B cell (primary cell): Measurements from ENCODE around the gene SPAG5. TPM values are rescaled to one million over a fixed set of nuclear protein-coding genes. Genes with fewer than 3 reads are reported as not detected.

ENCODE experiments used
- ATAC-seq: fragments of 200-7000 bp; cut with Tn5 transposase; one replicate; pipeline ENCODE4 v1.10.0; 2021; ENCODE audit warnings: low read depth, mild to moderate bottlenecking, moderate number of reproducible peaks, moderate library complexity
- CTCF ChIA-PET: fragments of 350-600 bp; sonication (Branson Sonifier 250); formaldehyde crosslinking; loops from one replicate; lab custom pipeline; 2021; ENCODE audit warnings: antibody characterized with exemption, inconsistent platforms; lab: Charles Lee
- POLR2A ChIA-PET: fragments of 350-600 bp; sonication (Branson Sonifier 250); formaldehyde crosslinking; loops from one replicate; lab custom pipeline; 2021; ENCODE audit warnings: antibody characterized with exemption; lab: Charles Lee
- DNase-seq: peaks from one replicate; pipeline ENCODE4 v3.0.0; 2013
- H2AFZ ChIP-seq: 2 replicates; pipeline ENCODE4 v1.6.1; 2012; ENCODE audit warnings: mild to moderate bottlenecking, low read depth, low read length; ENCODE audit not compliant: insufficient read depth, poor library complexity, severe bottlenecking
- H3K27ac ChIP-seq, 2 donors: 1 replicate in 1 of 2; 2 replicates in 1 of 2; pipeline ENCODE4 v1.5.1; 2012 to 2013; ENCODE audit warnings: low read length in 2 of 2, mild to moderate bottlenecking in 2 of 2, moderate library complexity in 1 of 2
- H3K27me3 ChIP-seq, 4 experiments: fragments of 200-600 bp in 1 of 4; sonication (generic) in 1 of 4; replicated peaks in 1 of 4; 1 replicate in 2 of 4; 2 replicates in 2 of 4; pipeline versions ENCODE4 v1.6.1 to v1.7.0; 2013 to 2016; ENCODE audit warnings: low read length in 3 of 4, mild to moderate bottlenecking in 2 of 4, mixed read lengths in 1 of 4, moderate library complexity in 1 of 4; ENCODE audit not compliant: insufficient read depth in 4 of 4, control insufficient read depth in 3 of 4; ENCODE audit errors: control extremely low read depth in 1 of 4
- H3K36me3 ChIP-seq, 2 experiments: replicated peaks in 1 of 2; 1 replicate in 1 of 2; 2 replicates in 1 of 2; pipeline versions ENCODE4 v1.6.1 to v1.7.1; 2013; ENCODE audit warnings: low read length in 1 of 2; ENCODE audit not compliant: insufficient read depth in 2 of 2, control insufficient read depth in 1 of 2; ENCODE audit errors: control extremely low read depth in 1 of 2, extremely low read depth in 1 of 2
- H3K4me1 ChIP-seq, 2 donors: fragments of 200-600 bp in 1 of 2; sonication (generic) in 1 of 2; 1 replicate in 1 of 2; 2 replicates in 1 of 2; pipeline versions ENCODE4 v1.5.1 to v1.6.1; 2013 to 2017; ENCODE audit warnings: low read length in 2 of 2; ENCODE audit not compliant: control insufficient read depth in 2 of 2, insufficient read depth in 2 of 2
- H3K4me2 ChIP-seq: replicated peaks from 2 replicates; pipeline ENCODE3; 2012; ENCODE audit warnings: mild to moderate bottlenecking, low read depth, low read length; ENCODE audit not compliant: poor library complexity, severe bottlenecking
- H3K4me3 ChIP-seq, 5 experiments: fragments of 200-600 bp in 1 of 5; sonication (generic) in 1 of 5; 1 replicate in 3 of 5; 2 replicates in 2 of 5; pipeline versions ENCODE4 v1.5.1 to v1.7.0; 2011 to 2016; ENCODE audit warnings: low read length in 4 of 5, mild to moderate bottlenecking in 4 of 5, low read depth in 2 of 5, control low read depth in 1 of 5, moderate library complexity in 1 of 5; ENCODE audit not compliant: insufficient read depth in 1 of 5; ENCODE audit errors: control extremely low read depth in 1 of 5, extremely low read depth in 1 of 5
- H3K79me2 ChIP-seq: fragments of 200-600 bp; sonication (generic); one replicate; pipeline ENCODE4 v1.6.0; 2016; ENCODE audit warnings: low read length; ENCODE audit not compliant: control insufficient read depth, insufficient read depth
- H3K9ac ChIP-seq: fragments of 200-600 bp; sonication (generic); 2 replicates; pipeline ENCODE4 v1.6.1; 2017; ENCODE audit warnings: mild to moderate bottlenecking, low read length, moderate library complexity
- H3K9me3 ChIP-seq, 3 donors: one replicate each; pipeline versions ENCODE4 v1.6.1 to v1.7.1; 2013; ENCODE audit warnings: low read length in 2 of 3; ENCODE audit not compliant: control insufficient read depth in 2 of 3, insufficient read depth in 1 of 3; ENCODE audit errors: control extremely low read depth in 1 of 3
- H4K20me1 ChIP-seq: 2 replicates; pipeline ENCODE4 v1.6.0; 2012; ENCODE audit warnings: mild to moderate bottlenecking, low read length; ENCODE audit not compliant: insufficient read depth, control insufficient read depth, poor library complexity, severe bottlenecking
- H3K27ac Mint-ChIP-seq: one replicate; pipeline ENCODE4 v1.8.0; 2021; ENCODE audit warnings: mixed read lengths
- H3K27me3 Mint-ChIP-seq: one replicate; pipeline ENCODE4 v1.8.0; 2021; ENCODE audit warnings: mixed read lengths
- H3K4me1 Mint-ChIP-seq: one replicate; pipeline ENCODE4 v1.8.0; 2021; ENCODE audit warnings: mixed read lengths
- H3K4me3 Mint-ChIP-seq: one replicate; pipeline ENCODE4 v1.8.0; 2021; ENCODE audit warnings: mixed read lengths
- H3K9me3 Mint-ChIP-seq: one replicate; pipeline ENCODE4 v1.8.0; 2022; ENCODE audit warnings: mixed read lengths; ENCODE audit not compliant: insufficient read depth
- CTCF ChIP-seq: fragments of 200-600 bp; IDR thresholded peaks from one replicate; pipeline ENCODE4 v1.8.0; 2022; ENCODE audit warnings: antibody characterized with exemption, mild to moderate bottlenecking
- EZH2 ChIP-seq: IDR thresholded peaks from 2 replicates; pipeline ENCODE4 v1.6.1; 2012; ENCODE audit warnings: borderline replicate concordance, low read depth, mild to moderate bottlenecking, moderate library complexity, low read length; ENCODE audit not compliant: insufficient read depth, poor library complexity, severe bottlenecking
- WGBS: methylation state at CpG from one replicate; pipeline ENCODE4 v1.1.5; 2013; ENCODE audit warnings: missing lambda C conversion rate; ENCODE audit not compliant: insufficient coverage; 5-methylcytosine and 5-hydroxymethylcytosine counted together
- intact Hi-C: fragments of 100-400 bp; cut with micrococcal nuclease; formaldehyde crosslinking; loops from one replicate; pipeline ENCODE4 v1.10.0; 2022
- polyA plus RNA-seq: library from polyadenylated mRNA; depleted of rRNA; stranded (reverse); fragments of >200 nt; gene quantifications from 2 replicates; pipeline ENCODE4 v1.2.3, GENCODE V29; 2012
- total RNA-seq, 2 donors: library from RNA; stranded (reverse); fragments of 120-200 nt in 1 of 2; gene quantifications; 1 replicate in 1 of 2; 2 replicates in 1 of 2; pipeline versions ENCODE4 v1.2.3 to v1.2.4, GENCODE V29; 2013 to 2022

SPAG5 gene
- total and polyA plus RNA-seq, 2 donors (not counting 1 experiment from before 2014, with no cell fraction given): 4.7 to 8.0 TPM

- Histone ChIP-seq H4K20me1 (no peaks in the 10 kb centered on the region), H3K36me3 (peaks cover 18 to 88% of the 10 kb centered on the region in 2 experiments), H3K9me3 (no peaks in the 10 kb centered on the region), H3K27me3 (no peaks in the 10 kb centered on the region), H3K4me3 (no peak overlapping the region), H3K4me2 (no peak overlapping the region), H3K4me1 (no peaks in the 10 kb centered on the region), H3K79me2 (no peaks in the 10 kb centered on the region), H3K27ac (no peak overlapping the region), H3K9ac (no peak overlapping the region), H2AFZ (no peak overlapping the region)
- no peaks in the 10 kb centered on the region for H3K4me1 Mint-ChIP-seq
- H3K27ac Mint-ChIP-seq: no peak overlapping the region
- CTCF ChIA-PET: interaction anchor here (1.1 to 15.2 kb wide), 2 partner anchors 12 to 125 kb away, joined by 3 to 220 read pairs; no protein-coding TSS in a partner anchor
- H3K9me3 Mint-ChIP-seq: no peaks in the 10 kb centered on the region
- WGBS: no CpG with 5 or more reads among the region's 3 CpGs
- ATAC-seq (no peak), DNase-seq (no peak)
- H3K4me3 Mint-ChIP-seq: no peak overlapping the region
- POLR2A ChIA-PET: no interaction called here
- H3K27me3 Mint-ChIP-seq: no peaks in the 10 kb centered on the region
- intact Hi-C loops: no loop called here
- TF ChIP-seq EZH2: no peak
- no peak for TF ChIP-seq CTCF
These were observed 23.4 kb upstream of the SPAG5 start for GRCh38 chr17:28622186-28622585.

GRCh38 chr17:28620010-28620409 is 21.2 kb upstream of the SPAG5 start:
- 100% methylated on average over 1 of the region's 2 CpGs for WGBS
- Histone ChIP-seq H3K79me2 (no peaks in the 10 kb centered on the region), H3K36me3 (peaks cover 22 to 96% of the 10 kb centered on the region in 2 experiments), H3K4me1 (peaks cover 7 to 10% of the 10 kb centered on the region in 2 donors), H3K4me2 (no peak overlapping the region), H3K27ac (no peak overlapping the region), H4K20me1 (no peaks in the 10 kb centered on the region), H3K9ac (no peak overlapping the region), H2AFZ (no peak overlapping the region), H3K4me3 (no peak overlapping the region), H3K9me3 (no peaks in the 10 kb centered on the region), H3K27me3 (no peaks in the 10 kb centered on the region)
- ChIA-PET POLR2A (no interaction called here), CTCF (interaction anchor here (15.2 kb wide), 1 partner anchor 123 kb away, joined by 220 read pairs; no protein-coding TSS in a partner anchor)
- Mint-ChIP-seq H3K27ac (no peak overlapping the region), H3K27me3 (no peaks in the 10 kb centered on the region), H3K4me1 (peaks cover 12% of the 10 kb centered on the region), H3K9me3 (no peaks in the 10 kb centered on the region), H3K4me3 (no peak overlapping the region)
- no peak for TF ChIP-seq CTCF
- no peak for TF ChIP-seq EZH2
- intact Hi-C loops: no loop called here
- ATAC-seq (no peak), DNase-seq (no peak)
